Measurements from ENCODE around the gene DBNL.
A peak's percentile ranks its signal among the peaks of the same experiment; 100 is the strongest.

Gene DBNL

GRCh38 chr7:44062180-44062902 lies 17.8 kb downstream of the DBNL start:
- DNase-seq: no peak

GRCh38 chr7:44062903-44063295 lies 18.4 kb downstream of the DBNL start:
- no peak for DNase-seq

DNA sequence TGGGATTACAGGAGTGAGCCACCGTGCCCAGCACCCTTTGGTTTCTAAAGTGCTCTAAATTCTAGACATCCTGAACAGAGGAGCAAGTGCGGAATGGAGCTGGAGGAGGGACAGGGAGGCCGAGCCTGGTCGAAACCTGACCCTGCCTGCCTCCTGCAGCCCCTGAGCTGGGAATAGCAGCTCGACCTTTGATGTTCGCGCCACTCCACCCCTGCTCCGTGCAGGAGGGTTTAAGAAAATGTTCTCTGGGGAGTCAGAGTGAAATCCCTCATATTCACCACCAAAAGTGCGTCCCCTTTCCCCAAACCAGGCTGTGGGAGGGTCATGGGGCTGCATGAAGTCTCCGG lies 19.0 kb downstream of the DBNL start:
- DNase-seq: no peak

- no peak for DNase-seq
These were observed 19.6 kb downstream of the DBNL start for GRCh38 chr7:44063894-44064651.

DNA sequence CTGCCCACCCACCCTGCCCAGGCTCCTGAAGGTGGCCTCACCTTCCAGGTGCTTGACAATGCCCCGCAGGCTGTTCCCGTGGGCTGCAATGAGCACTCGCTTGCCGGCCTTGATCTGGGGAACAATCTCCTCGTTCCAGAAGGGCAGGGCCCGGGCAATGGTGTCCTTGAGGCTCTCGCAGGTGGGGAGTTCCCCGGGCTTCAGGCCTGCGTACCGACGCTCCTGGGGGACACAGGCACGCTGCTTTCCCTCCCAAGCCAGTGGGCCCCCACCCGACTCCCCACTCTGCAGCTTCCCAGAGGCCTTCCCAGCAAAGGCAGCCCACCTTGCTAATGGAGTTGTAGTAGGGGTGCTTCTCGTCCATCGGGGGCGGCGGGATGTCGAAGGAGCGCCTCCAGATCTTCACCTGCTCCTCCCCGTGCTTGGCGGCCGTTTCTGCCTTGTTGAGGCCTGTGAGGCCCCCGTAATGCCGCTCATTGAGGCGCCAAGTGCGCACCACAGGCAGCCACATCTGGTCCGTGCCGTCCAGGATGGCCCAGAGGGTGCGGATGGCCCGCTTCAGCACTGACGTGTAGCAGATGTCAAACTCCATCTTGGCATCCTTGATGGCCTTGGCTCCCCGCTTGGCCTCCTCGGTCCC lies 20.4 kb downstream of the DBNL start:
- no peak for DNase-seq

- peak; percentile 42 for DNase-seq
These were observed 21.1 kb downstream of the DBNL start, which contains the start of gene PGAM2 for GRCh38 chr7:44065431-44066110. TSS of gene PGAM2 (minus strand) at chr7:44065567. CDS start at chr7:44065529, 38 bp downstream.

- DNase-seq: no peak
These were observed 21.6 kb downstream of the DBNL start for GRCh38 chr7:44066111-44066460.

DNA sequence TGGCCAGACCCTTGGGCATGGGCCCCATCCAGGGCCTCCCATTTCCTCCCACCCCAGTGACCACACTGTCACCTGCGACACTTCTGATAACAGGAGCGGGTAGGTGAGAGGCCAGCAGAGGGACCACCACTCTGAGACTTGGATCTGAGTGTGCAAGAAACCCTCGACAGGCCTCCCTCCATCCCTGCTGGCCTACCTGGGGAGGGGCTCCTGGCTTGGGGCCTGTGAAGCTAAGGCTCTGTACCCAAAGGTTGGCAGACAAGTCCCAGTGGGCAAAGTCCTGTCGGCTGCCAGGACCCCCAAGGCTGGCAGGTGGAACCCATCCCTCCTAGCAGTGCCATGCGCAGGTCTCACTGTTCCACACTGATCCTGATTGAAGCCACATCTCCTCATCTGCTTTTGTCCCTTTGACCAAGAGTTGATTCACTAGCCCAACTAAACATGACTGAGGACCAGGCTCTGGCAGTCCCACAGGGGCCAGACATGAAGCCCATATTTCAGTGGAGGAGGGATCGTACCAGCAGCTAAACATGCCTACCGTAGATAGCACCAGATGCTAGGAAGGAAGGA lies 22.1 kb downstream of the DBNL start:
- DNase-seq: peak; percentile 30

- no peak for DNase-seq
These were observed 22.8 kb downstream of the DBNL start for GRCh38 chr7:44067064-44067951.

DNA sequence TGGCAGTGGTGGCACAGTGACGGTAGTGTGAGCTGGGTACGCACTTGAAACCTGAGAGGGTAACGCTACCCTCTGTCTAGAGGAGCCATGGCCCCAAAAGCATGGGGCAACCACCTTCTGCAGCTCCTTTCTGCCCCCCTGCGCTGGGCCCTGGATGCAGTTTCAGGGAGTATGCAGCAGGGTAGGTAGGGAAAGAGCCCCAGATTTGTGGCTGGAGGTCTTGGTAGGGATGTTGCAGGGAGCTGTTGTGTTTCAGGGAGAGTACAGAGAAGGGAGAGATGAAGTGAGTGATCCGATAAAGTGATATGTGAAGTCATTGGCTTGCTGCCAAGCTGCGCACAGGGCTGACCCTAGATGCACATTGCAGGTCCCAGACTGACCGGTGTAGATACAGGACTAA lies 23.6 kb downstream of the DBNL start:
- DNase-seq: no peak

GRCh38 chr7:44071726-44072363 lies 27.3 kb downstream of the DBNL start:
- DNase-seq: no peak

DNA sequence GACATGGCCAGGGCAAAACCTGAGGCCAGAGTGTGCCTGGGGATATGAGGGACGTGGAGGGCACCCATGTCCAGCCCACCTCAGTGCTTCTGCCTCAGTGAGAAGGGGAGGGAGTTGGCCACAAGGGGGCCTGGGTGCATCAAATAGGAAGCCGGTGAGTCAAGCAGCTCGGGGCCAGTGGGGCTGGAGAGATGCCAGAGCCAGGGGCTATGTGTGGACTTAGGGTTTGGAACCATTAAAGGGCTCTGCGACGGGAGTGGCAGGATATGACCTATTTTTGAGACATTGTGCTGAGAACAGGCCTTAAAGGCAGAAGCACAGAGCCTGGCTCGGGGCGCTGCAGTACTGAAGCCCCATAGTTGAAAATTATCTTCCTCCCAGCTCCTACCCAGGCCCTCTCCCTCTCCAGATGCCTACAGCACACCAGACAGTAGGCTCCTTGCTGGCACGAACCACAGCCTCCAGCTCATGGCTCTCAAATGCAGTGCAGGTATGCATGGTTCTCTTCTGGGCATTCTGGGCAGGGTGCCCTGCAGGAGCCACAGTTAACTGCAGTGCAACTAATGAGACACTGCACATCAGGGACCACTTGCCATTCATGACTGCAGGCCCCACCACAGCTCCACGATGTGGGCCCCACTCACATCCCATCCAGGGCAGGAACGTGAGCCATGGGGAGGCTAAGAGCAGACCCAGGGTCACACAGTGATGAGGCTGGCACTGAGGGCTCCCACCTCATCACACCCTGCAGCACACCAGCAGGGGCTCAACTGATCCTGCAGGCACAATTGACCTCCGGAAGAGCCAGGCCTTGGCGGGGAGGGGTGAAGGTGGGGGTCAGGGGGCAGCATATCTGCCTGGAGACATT lies 28.1 kb downstream of the DBNL start:
- peak; percentile 57 for DNase-seq

GRCh38 chr7:44073664-44074348 lies 29.3 kb downstream of the DBNL start:
- DNase-seq: peak; percentile 49

- DNase-seq: no peak
These were observed 29.8 kb downstream of the DBNL start for GRCh38 chr7:44074349-44074695.

DNA sequence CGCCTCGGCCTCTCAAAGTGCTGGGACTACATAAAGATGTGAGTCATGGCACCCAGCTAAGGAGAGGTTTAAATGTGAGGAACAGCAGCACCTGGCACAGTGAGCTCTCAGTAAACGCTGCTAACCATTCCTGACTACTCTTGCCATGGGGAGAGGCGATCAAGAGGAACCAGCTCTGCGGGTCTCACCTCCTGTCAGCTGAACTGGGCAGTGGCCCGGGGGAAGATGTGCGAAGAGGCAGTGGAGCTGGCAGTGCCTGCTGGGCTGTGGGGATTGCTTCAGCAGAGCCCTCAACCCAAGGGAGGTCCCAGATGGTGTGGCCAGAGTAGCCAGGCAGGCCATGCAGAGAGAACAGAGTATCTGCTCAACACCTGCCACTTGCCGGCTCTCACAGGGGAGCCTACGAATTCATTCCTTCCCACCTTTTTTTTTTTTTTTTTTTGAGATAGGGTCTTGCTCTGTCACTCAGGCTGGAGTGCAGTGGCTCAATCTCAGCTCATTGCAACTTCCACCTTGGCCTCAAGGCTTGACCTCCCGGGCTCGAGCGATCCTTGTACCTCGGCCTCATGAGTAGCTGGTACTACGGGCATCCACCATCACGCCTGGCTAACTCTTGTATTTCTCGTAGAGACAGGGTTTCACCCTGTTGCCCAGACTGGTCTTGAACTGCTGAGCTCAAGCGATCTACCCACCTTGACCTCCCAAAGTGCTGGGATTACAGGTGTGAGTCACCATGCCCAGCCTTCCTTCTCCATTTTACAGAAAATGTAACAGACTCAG lies 31.0 kb downstream of the DBNL start:
- DNase-seq: no peak

DNA sequence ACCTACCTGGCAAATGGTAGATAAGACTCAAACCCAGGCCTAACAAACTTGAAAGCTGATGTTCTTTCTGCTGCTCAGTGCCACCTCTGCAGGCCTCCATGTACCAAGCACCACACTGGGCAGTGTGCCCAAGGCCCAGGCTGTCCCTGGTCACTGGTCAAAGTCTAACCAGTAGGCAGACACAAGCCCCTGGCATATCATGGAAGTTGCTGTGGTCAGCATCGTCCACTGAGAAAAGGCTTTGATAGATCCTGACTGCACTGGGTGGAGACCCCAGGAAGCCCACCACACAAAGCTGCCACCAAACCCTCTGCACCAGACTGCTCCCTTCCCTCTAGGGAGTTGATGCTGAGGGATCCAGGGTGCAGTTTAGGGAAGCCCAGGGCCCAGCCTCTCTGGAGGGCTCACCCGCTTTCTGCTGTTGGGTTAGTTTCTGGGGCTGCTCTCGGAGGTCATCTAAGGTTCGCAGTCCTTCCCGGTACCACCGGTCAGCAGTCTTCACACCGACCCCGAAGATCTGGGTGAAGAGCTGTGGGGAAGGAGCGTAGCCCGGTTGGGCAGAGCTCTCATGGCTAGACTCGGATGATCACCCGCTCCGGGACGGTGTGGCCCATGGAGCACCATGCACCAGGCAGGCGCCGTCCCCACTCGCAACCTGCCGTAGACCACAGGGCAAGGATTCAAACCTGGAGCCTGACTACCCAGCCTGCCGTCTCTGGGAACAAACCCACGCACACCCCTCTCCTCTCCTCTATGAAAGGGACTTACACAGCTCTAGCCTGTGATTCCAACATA lies 31.8 kb downstream of the DBNL start:
- DNase-seq: no peak

DNA sequence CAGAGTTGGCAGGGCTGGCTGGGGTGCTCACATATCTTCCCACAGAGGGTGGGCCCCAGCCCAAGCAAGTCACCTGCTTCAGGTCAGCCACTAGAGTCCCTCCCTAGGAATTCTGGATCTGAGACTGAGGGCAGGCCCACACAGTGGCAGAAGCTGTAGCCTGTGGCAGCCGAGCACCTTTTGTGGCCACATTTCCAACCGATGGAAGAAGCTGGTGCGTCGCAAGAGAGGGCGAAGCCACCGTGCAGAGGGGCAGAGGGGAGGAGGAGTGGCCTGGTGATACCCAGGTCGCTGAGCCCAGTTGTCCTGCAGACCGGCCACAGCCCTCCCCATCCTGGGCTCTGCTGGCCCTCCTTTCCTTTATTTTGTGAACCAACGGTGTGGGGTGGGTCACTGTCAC lies 32.6 kb downstream of the DBNL start:
- no peak for DNase-seq

DNA sequence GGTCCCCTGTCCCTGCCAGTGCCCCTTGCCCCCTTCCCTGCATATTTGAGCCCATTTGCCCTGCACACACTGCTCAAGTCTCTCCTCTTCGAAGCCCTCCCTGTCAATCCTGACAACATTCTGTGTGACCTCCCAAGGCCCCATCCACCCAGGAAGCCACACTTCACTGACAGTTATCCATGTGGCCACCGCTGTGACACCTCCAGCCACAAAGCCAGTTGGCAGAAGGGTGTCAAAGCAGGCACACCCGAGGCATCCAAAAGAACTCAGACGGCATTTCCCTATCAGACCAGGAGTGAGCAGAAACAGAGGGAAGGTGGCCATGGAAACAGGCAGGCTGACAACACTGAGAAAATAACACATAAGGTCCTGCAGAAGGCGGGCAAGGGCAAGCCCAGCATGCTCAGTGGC lies 33.2 kb downstream of the DBNL start:
- no peak for DNase-seq
